Thyroid gland (tissue), 4 donors: ENCODE data around the gene RNPEPL1. TPM values are rescaled to one million over a fixed set of nuclear protein-coding genes. Genes with fewer than 3 reads are reported as not detected.
"Not testable (repeated sequence)": the region's sequence is repeated elsewhere in the genome, so short reads cannot be mapped to it uniquely, and the experiment has no call there.

Source experiments
- DNase-seq, 2 donors: peaks; one replicate each; pipeline ENCODE4 v3.0.0-alpha.2; 2019
- H3K27ac ChIP-seq, 3 donors: fragments of 200-600 bp; sonication (generic); 1 replicate in 2 of 3; 2 replicates in 1 of 3; pipeline ENCODE4 v1.5.1; 2016 to 2019; ENCODE audit warnings: mild to moderate bottlenecking in 1 of 3, moderate library complexity in 1 of 3
- H3K27me3 ChIP-seq: fragments of 200-600 bp; sonication (generic); one replicate; pipeline ENCODE4 v1.5.1; 2019
- H3K36me3 ChIP-seq, 2 donors: fragments of 200-600 bp; sonication (generic); one replicate each; pipeline ENCODE4 v1.5.1; 2016 to 2019
- H3K4me1 ChIP-seq, 2 donors: fragments of 200-600 bp; sonication (generic); one replicate each; pipeline ENCODE4 v1.5.1; 2017 to 2019
- H3K4me3 ChIP-seq, 3 donors: fragments of 200-600 bp; sonication (generic); replicated peaks in 1 of 3; 1 replicate in 2 of 3; 2 replicates in 1 of 3; pipeline ENCODE4 v1.5.1; 2016; ENCODE audit warnings: mild to moderate bottlenecking in 1 of 3
- H3K9me3 ChIP-seq: fragments of 200-600 bp; sonication (generic); one replicate; pipeline ENCODE4 v1.5.1; 2017
- POLR2A ChIP-seq, 2 donors: fragments of 450-650 bp; IDR thresholded peaks; one replicate each; pipeline ENCODE4 v1.6.1; 2017; ENCODE audit warnings: antibody characterized with exemption in 2 of 2, mild to moderate bottlenecking in 2 of 2, moderate library complexity in 1 of 2
- WGBS, 2 donors: methylation state at CpG; one replicate each; pipeline ENCODE4 v1.1.5; 2017; 5-methylcytosine and 5-hydroxymethylcytosine counted together
- intact Hi-C: fragments of 100-400 bp; cut with DNase I; formaldehyde crosslinking; loops from one replicate; pipeline ENCODE4 v1.15.1; 2023
- total RNA-seq, 4 donors: library from RNA; depleted of rRNA; stranded (reverse); fragments of >200 nt; gene quantifications; one replicate each; pipeline ENCODE4 v1.2.3, GENCODE V29; 2016
- TF ChIP-seq, protein P1 (sequence below), 6 experiments: fragments of 200-600 bp in 3 of 6; fragments of 450-650 bp in 3 of 6; sonication (generic) in 3 of 6; IDR thresholded peaks; one replicate each; pipeline ENCODE4 v1.5.1; 2016 to 2019; ENCODE audit warnings: antibody characterized with exemption in 6 of 6, mild to moderate bottlenecking in 2 of 6, inconsistent platforms in 1 of 6, moderate library complexity in 1 of 6

Gene RNPEPL1
- total RNA-seq, 4 donors from 2014 or later: 20.0 to 45.5 (median 37.3) TPM

DNA sequence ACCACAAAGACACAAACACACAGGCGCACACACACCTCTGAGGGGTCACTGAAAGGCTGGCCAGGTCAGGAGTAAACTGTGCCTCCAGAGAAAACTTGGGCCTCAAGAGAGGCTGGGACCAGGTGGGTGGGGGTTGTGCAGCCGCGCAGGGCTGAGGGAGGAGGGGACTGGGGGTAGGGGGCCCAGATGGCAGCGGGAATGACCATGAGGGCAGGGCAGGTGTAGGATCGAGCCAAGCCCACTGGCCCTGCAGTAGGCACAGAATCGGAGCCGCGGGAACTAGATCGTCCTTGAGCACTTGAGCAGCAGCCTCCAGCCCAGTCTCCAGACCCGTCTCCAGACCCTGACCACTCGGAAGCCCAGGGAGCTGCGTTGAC, 47.3 kb upstream of the RNPEPL1 start:
- no peak overlapping the region for H3K27ac ChIP-seq
- no peaks in the 10 kb centered on the region for H3K27me3 ChIP-seq
- DNase-seq: no peak
- no peak overlapping the region for H3K4me3 ChIP-seq
- intact Hi-C loops: no loop called here
- peaks cover 4 to 11% of the 10 kb centered on the region in 2 donors for H3K36me3 ChIP-seq
- WGBS, 2 donors: 91 to 93% methylated on average over 12 of the region's 12 CpGs
- H3K4me1 ChIP-seq: peaks cover 0 to 12% of the 10 kb centered on the region in 2 donors
- TF ChIP-seq POLR2A (IDR thresholded peaks at IDR 0.05): no peak
- TF ChIP-seq, protein P1, sequence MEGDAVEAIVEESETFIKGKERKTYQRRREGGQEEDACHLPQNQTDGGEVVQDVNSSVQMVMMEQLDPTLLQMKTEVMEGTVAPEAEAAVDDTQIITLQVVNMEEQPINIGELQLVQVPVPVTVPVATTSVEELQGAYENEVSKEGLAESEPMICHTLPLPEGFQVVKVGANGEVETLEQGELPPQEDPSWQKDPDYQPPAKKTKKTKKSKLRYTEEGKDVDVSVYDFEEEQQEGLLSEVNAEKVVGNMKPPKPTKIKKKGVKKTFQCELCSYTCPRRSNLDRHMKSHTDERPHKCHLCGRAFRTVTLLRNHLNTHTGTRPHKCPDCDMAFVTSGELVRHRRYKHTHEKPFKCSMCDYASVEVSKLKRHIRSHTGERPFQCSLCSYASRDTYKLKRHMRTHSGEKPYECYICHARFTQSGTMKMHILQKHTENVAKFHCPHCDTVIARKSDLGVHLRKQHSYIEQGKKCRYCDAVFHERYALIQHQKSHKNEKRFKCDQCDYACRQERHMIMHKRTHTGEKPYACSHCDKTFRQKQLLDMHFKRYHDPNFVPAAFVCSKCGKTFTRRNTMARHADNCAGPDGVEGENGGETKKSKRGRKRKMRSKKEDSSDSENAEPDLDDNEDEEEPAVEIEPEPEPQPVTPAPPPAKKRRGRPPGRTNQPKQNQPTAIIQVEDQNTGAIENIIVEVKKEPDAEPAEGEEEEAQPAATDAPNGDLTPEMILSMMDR (IDR thresholded peaks at IDR 0.05): no peak
- no peaks in the 10 kb centered on the region for H3K9me3 ChIP-seq

DNA sequence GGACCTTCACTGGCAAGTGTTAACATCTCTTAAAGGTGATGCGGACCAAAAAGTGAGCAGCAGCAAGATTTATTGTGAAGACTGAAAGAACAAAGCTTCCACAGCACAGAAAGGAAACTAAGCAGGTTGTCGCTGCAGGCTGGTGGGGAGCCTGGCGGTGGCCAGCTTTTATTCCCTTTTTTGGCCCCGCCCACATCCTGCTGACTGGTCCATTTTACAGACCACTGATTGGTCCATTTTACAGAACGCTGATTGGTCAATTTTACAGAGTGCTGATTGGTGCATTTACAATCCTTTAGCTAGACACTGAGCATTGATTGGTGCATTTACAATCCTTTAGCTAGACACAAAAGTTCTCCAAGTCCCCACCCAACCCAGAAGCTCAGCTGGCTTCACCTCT, 46.4 kb upstream of the RNPEPL1 start:
- intact Hi-C loops, H3K27ac ChIP-seq, H3K4me3 ChIP-seq, DNase-seq, H3K9me3 ChIP-seq, H3K27me3 ChIP-seq: not testable (repeated sequence)
- H3K36me3 ChIP-seq: peaks cover 4 to 11% of the 10 kb centered on the region in 2 donors
- WGBS, 2 donors: 94 to 95% methylated on average over 5 of the region's 5 CpGs
- H3K4me1 ChIP-seq: peaks cover 0 to 12% of the 10 kb centered on the region in 2 donors

DNA sequence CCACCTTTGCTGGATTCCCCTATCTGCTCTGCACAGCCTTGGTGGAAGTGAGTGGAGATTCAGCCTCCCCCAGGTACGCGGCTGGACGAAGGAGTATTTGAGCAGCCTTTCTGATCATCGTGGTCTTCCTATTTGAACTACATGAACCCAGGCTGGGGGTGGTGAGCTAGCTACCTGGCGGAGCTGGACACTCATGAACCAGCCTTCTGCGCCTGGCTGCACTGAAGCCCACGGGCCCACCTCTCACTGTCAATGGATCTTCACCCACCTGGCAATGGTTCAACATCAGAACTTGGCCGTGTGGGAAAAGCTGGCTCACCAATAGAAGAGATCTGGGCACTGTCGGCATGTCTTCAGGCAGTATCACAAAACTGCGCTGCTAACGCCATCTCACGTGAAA, 45.9 kb upstream of the RNPEPL1 start:
- no peak for DNase-seq
- Histone ChIP-seq H3K9me3 (no peaks in the 10 kb centered on the region), H3K36me3 (peaks cover 4 to 11% of the 10 kb centered on the region in 2 donors), H3K27me3 (no peaks in the 10 kb centered on the region), H3K27ac (no peak overlapping the region), H3K4me3 (no peak overlapping the region), H3K4me1 (peaks cover 0 to 12% of the 10 kb centered on the region in 2 donors)
- WGBS, 2 donors: 94 to 95% methylated on average over 11 to 12 of the region's 12 CpGs
- intact Hi-C loops: no loop called here
- TF ChIP-seq, protein P1 (IDR thresholded peaks at IDR 0.05): no peak
- TF ChIP-seq POLR2A (IDR thresholded peaks at IDR 0.05): no peak

DNA sequence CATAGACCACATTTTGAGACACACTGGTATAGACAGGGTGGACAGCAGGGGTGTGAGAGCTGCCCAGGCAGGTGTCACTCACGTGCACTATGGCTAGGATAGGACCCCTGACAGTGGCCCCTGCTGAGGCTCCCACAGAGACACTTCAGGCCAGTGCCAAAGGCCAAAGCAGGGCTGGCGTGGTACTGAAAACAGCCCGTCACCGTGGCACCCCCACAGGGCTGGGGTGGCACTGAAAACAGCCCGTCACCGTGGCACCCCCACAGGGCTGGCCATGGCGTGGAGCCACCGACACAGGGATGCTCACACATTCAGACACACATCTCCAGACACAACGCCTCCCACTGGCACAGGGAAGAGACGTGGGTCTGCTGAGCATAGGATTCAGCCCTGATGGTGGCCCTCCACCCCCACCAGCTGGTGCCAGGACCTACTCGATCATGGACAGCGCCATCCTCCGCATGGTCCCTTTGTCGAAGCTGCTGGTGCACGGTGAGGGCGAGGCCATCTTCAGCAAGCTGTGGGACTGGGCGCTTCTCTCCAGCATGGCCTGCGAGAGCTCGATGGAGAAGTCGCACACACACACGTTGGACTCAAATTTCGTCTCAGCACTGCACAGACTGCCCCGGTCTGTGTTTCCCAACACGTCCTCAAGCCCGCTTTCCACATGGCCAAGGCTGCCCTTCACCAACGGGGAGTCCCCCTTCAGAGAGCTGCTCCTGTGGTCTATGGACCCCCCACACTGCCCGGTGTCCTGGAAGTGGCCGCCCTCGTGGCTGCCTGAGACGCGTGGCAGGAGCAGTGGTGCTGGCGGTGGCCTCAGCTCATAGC, 44.6 kb upstream of the RNPEPL1 start:
- Histone ChIP-seq H3K4me1 (peaks cover 0 to 12% of the 10 kb centered on the region in 2 donors), H3K9me3 (no peaks in the 10 kb centered on the region), H3K4me3 (no peak overlapping the region), H3K36me3 (peaks cover 4 to 12% of the 10 kb centered on the region in 2 donors), H3K27ac (no peak overlapping the region), H3K27me3 (no peaks in the 10 kb centered on the region)
- DNase-seq: no peak
- intact Hi-C loops: no loop called here
- WGBS, 2 donors: 96 to 98% methylated on average over 29 to 31 of the region's 32 CpGs
- TF ChIP-seq, protein P1 (IDR thresholded peaks at IDR 0.05): no peak
- no peak for TF ChIP-seq POLR2A (IDR thresholded peaks at IDR 0.05)

DNA sequence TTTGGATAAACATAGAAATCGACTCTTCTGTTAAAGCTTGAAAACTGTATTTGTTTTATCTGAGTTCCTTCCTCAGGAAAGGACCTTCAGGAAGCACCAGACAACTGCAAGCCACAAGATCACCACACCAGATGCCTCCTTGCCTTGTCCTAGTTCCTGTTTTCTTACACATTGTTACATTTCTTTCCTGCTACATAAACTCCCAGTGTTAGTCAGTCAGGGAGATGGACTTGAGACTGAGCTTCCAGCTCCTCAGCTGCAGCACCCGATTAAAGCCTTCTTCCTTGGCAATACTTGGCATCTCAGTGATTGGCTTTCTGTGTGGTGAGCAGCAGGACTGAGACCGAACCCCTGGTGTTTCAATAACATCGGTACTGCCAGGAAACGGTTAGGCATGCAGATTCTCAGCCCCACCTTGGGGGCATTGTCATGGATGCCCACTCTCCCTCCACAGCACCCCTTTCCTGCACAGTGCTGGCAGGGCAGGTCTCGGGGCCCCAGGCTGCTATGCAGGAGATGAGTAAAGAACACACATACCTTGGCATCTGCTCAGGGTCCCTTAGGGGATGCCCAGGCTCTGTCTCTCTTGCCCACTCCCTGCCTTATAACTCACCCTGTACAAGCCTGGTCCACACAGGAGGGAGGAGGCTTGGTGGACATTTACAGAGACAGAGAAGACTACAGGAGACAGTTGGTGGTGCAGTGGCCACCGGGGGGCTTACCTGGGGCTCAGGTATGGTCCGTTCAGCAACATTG, 43.1 kb upstream of the RNPEPL1 start:
- TF ChIP-seq POLR2A (IDR thresholded peaks at IDR 0.05): no peak
- TF ChIP-seq, protein P1 (IDR thresholded peaks at IDR 0.05): no peak
- H3K9me3 ChIP-seq: no peaks in the 10 kb centered on the region
- WGBS, 2 donors: 92 to 96% methylated on average over 7 to 8 of the region's 8 CpGs
- peaks cover 4 to 15% of the 10 kb centered on the region in 2 donors for H3K36me3 ChIP-seq
- intact Hi-C loops: no loop called here
- no peaks in the 10 kb centered on the region for H3K27me3 ChIP-seq
- no peak overlapping the region for H3K27ac ChIP-seq
- H3K4me3 ChIP-seq: no peak overlapping the region
- no peak for DNase-seq
- H3K4me1 ChIP-seq: peaks cover 0 to 4% of the 10 kb centered on the region in 2 donors
